ENCODE results near the gene C5orf34.
"Not testable (repeated sequence)": the region's sequence is repeated elsewhere in the genome, so short reads cannot be mapped to it uniquely, and the experiment has no call there.

Gene C5orf34

DNA sequence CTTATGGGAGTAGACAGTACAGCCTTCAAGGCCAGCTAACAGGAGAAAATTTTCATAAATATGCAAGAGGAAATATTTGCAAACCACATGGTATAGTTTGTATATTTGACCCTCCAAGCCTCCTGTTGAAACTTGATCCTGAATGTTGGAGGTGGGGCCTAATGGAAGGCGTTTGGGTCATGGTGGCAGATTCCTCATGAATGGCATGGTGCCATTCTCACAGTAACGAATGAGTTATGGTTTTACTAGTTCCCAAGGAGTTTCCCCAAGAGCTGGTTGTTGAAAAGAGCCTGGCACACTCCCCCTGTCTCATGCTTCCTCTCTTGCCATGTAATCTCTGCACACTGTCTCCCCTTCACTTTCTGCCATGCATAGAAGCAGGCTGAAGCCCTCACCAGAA is 45.2 kb upstream of the C5orf34 start:
- Histone ChIP-seq H2BK15ac (ENCODE audit: low read length) (no peak overlapping the region), H3K27ac (replicated peaks; ENCODE audit: low read length) (no peak overlapping the region), H2AFZ (ENCODE audit: low read length) (peak overlapping the region; percentile 12), H3K9me3 (replicated peaks in 1 of 2; ENCODE audit: control insufficient read depth in 2 of 2, insufficient read depth in 1 of 2, low read depth in 1 of 2, low read length in 2 of 2) (no peaks in the 10 kb centered on the region), H2BK5ac (ENCODE audit: low read length) (no peak overlapping the region), H3K27me3 (ENCODE audit: control insufficient read depth in 3 of 3, insufficient read depth in 3 of 3, low read depth in 1 of 3, low read length in 3 of 3) (no peaks in the 10 kb centered on the region), H3K14ac (ENCODE audit: low read length) (no peak overlapping the region), H4K91ac (ENCODE audit: low read depth, low read length, poor library complexity) (no peak overlapping the region), H4K8ac (ENCODE audit: low read depth, low read length) (no peak overlapping the region), H3K4me2 (ENCODE audit: insufficient read depth, low read length, poor library complexity, severe bottlenecking) (no peak overlapping the region), H3K36me3 (replicated peaks in 1 of 2; ENCODE audit: control insufficient read depth in 2 of 2, insufficient read depth in 2 of 2, low read length in 2 of 2) (peaks cover 0 to 6% of the 10 kb centered on the region in 2 donors), H3K18ac (ENCODE audit: low read length) (no peak overlapping the region), H3K23ac (ENCODE audit: low read depth, low read length, poor library complexity) (no peak overlapping the region), H3K4me1 (ENCODE audit: control insufficient read depth in 2 of 2, insufficient read depth in 1 of 2, low read depth in 1 of 2, low read length in 2 of 2) (no peaks in the 10 kb centered on the region), H3K9ac (ENCODE audit: low read depth, low read length, poor library complexity) (no peak overlapping the region), H3K4me3 (ENCODE audit: low read length in 2 of 2) (no peak overlapping the region), H2BK120ac (ENCODE audit: low read depth, low read length) (no peak overlapping the region), H2AK5ac (ENCODE audit: low read depth, low read length) (no peak overlapping the region), H3K4ac (ENCODE audit: low read length) (no peak overlapping the region), H3K79me1 (ENCODE audit: low read depth, low read length) (no peaks in the 10 kb centered on the region), H2BK12ac (ENCODE audit: low read length) (no peak overlapping the region)
- no peak for DNase-seq (ENCODE audit: low spot score)
- no CpG with 5 or more reads among the region's 2 CpGs for WGBS, 2 donors (ENCODE audit: extremely low coverage in 2 of 2, insufficient read length in 2 of 2, insufficient replicate concordance in 1 of 2)

DNA sequence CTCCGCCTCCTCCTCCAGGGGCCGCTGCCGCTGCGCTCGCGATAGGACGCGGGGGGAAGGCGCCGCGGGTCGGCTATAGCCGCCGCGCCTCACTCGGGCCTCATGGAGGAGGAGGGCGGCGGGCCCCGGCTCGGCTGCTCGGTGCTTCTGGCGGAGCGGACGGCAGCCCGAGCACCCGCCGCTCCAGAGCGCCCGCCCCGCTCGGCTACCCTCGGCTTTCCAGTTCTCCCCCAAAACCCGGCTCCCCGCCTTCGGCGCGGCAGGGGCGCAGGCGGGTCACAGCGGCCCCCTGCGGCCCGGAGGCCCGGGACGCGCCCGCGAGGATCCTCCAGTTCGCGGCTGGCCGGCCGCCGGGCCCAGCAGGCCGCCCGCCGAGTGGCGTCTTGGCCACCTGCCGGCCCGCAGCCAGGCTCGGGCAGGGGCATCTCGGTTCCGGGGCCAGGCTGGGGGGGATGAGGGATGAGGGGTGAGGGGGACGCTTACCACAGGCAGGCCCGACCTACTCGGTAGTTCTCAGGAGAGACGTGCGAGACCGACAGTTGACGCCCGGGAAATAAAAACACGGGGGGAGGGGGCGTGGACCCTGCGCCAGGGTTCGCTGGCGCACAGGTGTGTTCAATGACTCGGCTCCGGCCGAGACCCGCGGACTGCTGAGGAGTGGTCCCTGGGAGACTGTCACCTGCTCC is 42.1 kb upstream of the C5orf34 start, which contains the start of gene PAIP1:
PAIP1 (minus strand) TSS at position 221 of the 686 bp plus-strand sequence. CDS start 231 bp downstream, outside the sequence.
- Histone ChIP-seq H3K4me3 (ENCODE audit: low read length in 2 of 2) (peak within 1 kb of the TSS; percentile 68 to 96), H3K18ac (ENCODE audit: low read length) (peak within 1 kb of the TSS; percentile 100), H2AFZ (ENCODE audit: low read length) (peak within 1 kb of the TSS; percentile 97), H3K4me2 (ENCODE audit: insufficient read depth, low read length, poor library complexity, severe bottlenecking) (peak within 1 kb of the TSS; percentile 83), H3K36me3 (replicated peaks in 1 of 2; ENCODE audit: control insufficient read depth in 2 of 2, insufficient read depth in 2 of 2, low read length in 2 of 2) (peaks cover 9 to 38% of the 10 kb centered on the region in 2 donors), H2BK12ac (ENCODE audit: low read length) (no peak within 1 kb of the TSS), H2BK120ac (ENCODE audit: low read depth, low read length) (no peak within 1 kb of the TSS), H2BK5ac (ENCODE audit: low read length) (peak within 1 kb of the TSS; percentile 53), H3K27ac (replicated peaks; ENCODE audit: low read length) (peak within 1 kb of the TSS; percentile 69), H3K9ac (ENCODE audit: low read depth, low read length, poor library complexity) (peak within 1 kb of the TSS; percentile 98), H3K4me1 (ENCODE audit: control insufficient read depth in 2 of 2, insufficient read depth in 1 of 2, low read depth in 1 of 2, low read length in 2 of 2) (peaks cover 4 to 8% of the 10 kb centered on the region in 2 donors), H3K79me1 (ENCODE audit: low read depth, low read length) (no peaks in the 10 kb centered on the region), H2BK15ac (ENCODE audit: low read length) (no peak within 1 kb of the TSS), H3K23ac (ENCODE audit: low read depth, low read length, poor library complexity) (peak within 1 kb of the TSS; percentile 95), H3K9me3 (replicated peaks in 1 of 2; ENCODE audit: control insufficient read depth in 2 of 2, insufficient read depth in 1 of 2, low read depth in 1 of 2, low read length in 2 of 2) (peaks cover 0 to 3% of the 10 kb centered on the region in 2 donors), H2AK5ac (ENCODE audit: low read depth, low read length) (peak within 1 kb of the TSS; percentile 90), H4K91ac (ENCODE audit: low read depth, low read length, poor library complexity) (peak within 1 kb of the TSS; percentile 94), H3K14ac (ENCODE audit: low read length) (peak within 1 kb of the TSS; percentile 98), H3K27me3 (ENCODE audit: control insufficient read depth in 3 of 3, insufficient read depth in 3 of 3, low read depth in 1 of 3, low read length in 3 of 3) (no peaks in the 10 kb centered on the region), H4K8ac (ENCODE audit: low read depth, low read length) (peak within 1 kb of the TSS; percentile 98), H3K4ac (ENCODE audit: low read length) (no peak within 1 kb of the TSS)
- WGBS, 2 donors (ENCODE audit: extremely low coverage in 2 of 2, insufficient read length in 2 of 2, insufficient replicate concordance in 1 of 2): no CpG with 5 or more reads among the region's 79 CpGs
- peak; percentile 83 for DNase-seq (ENCODE audit: low spot score)

DNA sequence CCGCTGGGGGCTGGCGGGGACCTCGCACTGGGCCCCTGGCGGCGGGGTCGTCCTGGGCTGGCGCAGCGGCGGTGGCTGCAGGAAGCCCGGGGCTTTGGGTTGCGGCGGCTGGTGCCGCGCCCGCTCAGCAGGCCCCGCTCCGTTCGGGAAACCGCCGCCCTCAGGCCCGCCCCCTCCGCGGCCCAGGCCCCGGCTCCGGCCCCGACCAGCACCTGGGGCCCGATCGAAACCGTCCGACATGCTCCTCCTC is 41.6 kb upstream of the C5orf34 start:
- not testable (repeated sequence) for H3K4me1 ChIP-seq (ENCODE audit: control insufficient read depth in 2 of 2, insufficient read depth in 1 of 2, low read depth in 1 of 2, low read length in 2 of 2); H2BK120ac ChIP-seq (ENCODE audit: low read depth, low read length); H3K4ac ChIP-seq (ENCODE audit: low read length); DNase-seq (ENCODE audit: low spot score); H2BK12ac ChIP-seq (ENCODE audit: low read length); H4K91ac ChIP-seq (ENCODE audit: low read depth, low read length, poor library complexity); H3K14ac ChIP-seq (ENCODE audit: low read length); H3K9me3 ChIP-seq (replicated peaks in 1 of 2; ENCODE audit: control insufficient read depth in 2 of 2, insufficient read depth in 1 of 2, low read depth in 1 of 2, low read length in 2 of 2); H3K79me1 ChIP-seq (ENCODE audit: low read depth, low read length); H3K27me3 ChIP-seq (ENCODE audit: control insufficient read depth in 3 of 3, insufficient read depth in 3 of 3, low read depth in 1 of 3, low read length in 3 of 3); H2BK15ac ChIP-seq (ENCODE audit: low read length)
- no CpG with 5 or more reads among the region's 30 CpGs for WGBS, 2 donors (ENCODE audit: extremely low coverage in 2 of 2, insufficient read length in 2 of 2, insufficient replicate concordance in 1 of 2)
- Histone ChIP-seq H3K18ac (ENCODE audit: low read length) (peak overlapping the region; percentile 100), H3K4me2 (ENCODE audit: insufficient read depth, low read length, poor library complexity, severe bottlenecking) (peak overlapping the region; percentile 44), H2BK5ac (ENCODE audit: low read length) (peak overlapping the region; percentile 53), H3K9ac (ENCODE audit: low read depth, low read length, poor library complexity) (peak overlapping the region; percentile 98), H3K36me3 (replicated peaks in 1 of 2; ENCODE audit: control insufficient read depth in 2 of 2, insufficient read depth in 2 of 2, low read length in 2 of 2) (peaks cover 10 to 42% of the 10 kb centered on the region in 2 donors), H4K8ac (ENCODE audit: low read depth, low read length) (peak overlapping the region; percentile 98), H3K23ac (ENCODE audit: low read depth, low read length, poor library complexity) (peak overlapping the region; percentile 95), H3K27ac (replicated peaks; ENCODE audit: low read length) (peak overlapping the region; percentile 69), H2AK5ac (ENCODE audit: low read depth, low read length) (peak overlapping the region; percentile 90), H3K4me3 (ENCODE audit: low read length in 2 of 2) (peak overlapping the region; percentile 68 to 96), H2AFZ (ENCODE audit: low read length) (peak overlapping the region; percentile 97)

DNA sequence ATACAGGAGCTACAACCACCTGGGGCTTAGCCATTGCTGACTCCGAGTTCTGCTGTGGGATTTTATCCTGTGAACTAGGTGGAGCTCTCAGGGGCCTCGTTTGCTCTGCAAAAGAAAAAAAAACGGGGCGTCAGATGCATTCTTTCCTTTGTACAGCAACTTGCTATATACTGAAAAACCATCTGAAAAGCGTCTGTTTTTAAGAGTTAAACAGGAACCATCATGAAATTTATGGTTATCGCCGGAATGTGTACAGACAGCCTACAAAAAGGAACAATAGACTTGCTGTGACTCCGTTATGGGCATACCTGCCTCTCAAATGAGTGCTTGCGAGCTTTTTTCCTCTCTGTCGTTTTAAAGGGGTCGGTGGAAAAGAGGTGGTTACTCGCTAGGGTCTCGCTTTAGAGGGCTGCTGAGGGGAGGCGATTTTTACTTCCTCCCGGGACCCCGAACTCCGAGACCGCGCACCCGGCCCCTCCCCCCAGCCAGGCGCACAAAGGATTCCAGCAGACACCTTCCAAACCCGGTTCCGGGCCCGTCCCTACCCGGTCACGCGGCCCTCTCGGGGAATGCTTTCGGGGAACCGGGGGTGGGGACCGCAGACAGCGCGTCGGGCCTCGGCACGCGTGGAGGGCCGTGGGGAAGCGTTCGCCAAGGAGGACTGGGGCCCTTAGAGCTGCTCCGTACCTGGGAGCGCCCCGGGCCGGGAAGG is 41.1 kb upstream of the C5orf34 start:
- Histone ChIP-seq H2BK15ac (ENCODE audit: low read length) (no peak overlapping the region), H3K27ac (replicated peaks; ENCODE audit: low read length) (peak overlapping the region; percentile 69), H3K4me2 (ENCODE audit: insufficient read depth, low read length, poor library complexity, severe bottlenecking) (peak overlapping the region; percentile 44), H3K79me1 (ENCODE audit: low read depth, low read length) (no peaks in the 10 kb centered on the region), H2BK120ac (ENCODE audit: low read depth, low read length) (no peak overlapping the region), H3K14ac (ENCODE audit: low read length) (peak overlapping the region; percentile 98), H3K4me1 (ENCODE audit: control insufficient read depth in 2 of 2, insufficient read depth in 1 of 2, low read depth in 1 of 2, low read length in 2 of 2) (peaks cover 4 to 8% of the 10 kb centered on the region in 2 donors), H4K91ac (ENCODE audit: low read depth, low read length, poor library complexity) (peak overlapping the region; percentile 94), H3K9ac (ENCODE audit: low read depth, low read length, poor library complexity) (peak overlapping the region; percentile 98), H3K4me3 (ENCODE audit: low read length in 2 of 2) (peak overlapping the region; percentile 68 to 96), H2AFZ (ENCODE audit: low read length) (peak overlapping the region; percentile 97), H3K27me3 (ENCODE audit: control insufficient read depth in 3 of 3, insufficient read depth in 3 of 3, low read depth in 1 of 3, low read length in 3 of 3) (no peaks in the 10 kb centered on the region), H3K36me3 (replicated peaks in 1 of 2; ENCODE audit: control insufficient read depth in 2 of 2, insufficient read depth in 2 of 2, low read length in 2 of 2) (peaks cover 10 to 47% of the 10 kb centered on the region in 2 donors), H3K9me3 (replicated peaks in 1 of 2; ENCODE audit: control insufficient read depth in 2 of 2, insufficient read depth in 1 of 2, low read depth in 1 of 2, low read length in 2 of 2) (peaks cover 0 to 3% of the 10 kb centered on the region in 2 donors), H2BK5ac (ENCODE audit: low read length) (no peak overlapping the region), H2AK5ac (ENCODE audit: low read depth, low read length) (peak overlapping the region; percentile 90), H3K18ac (ENCODE audit: low read length) (peak overlapping the region; percentile 100), H2BK12ac (ENCODE audit: low read length) (no peak overlapping the region), H3K4ac (ENCODE audit: low read length) (no peak overlapping the region), H4K8ac (ENCODE audit: low read depth, low read length) (peak overlapping the region; percentile 98), H3K23ac (ENCODE audit: low read depth, low read length, poor library complexity) (peak overlapping the region; percentile 95)
- DNase-seq (ENCODE audit: low spot score): peak; percentile 41
- WGBS, 2 donors (ENCODE audit: extremely low coverage in 2 of 2, insufficient read length in 2 of 2, insufficient replicate concordance in 1 of 2): no CpG with 5 or more reads among the region's 44 CpGs

Data from neuronal stem cell (in vitro differentiated cells).